Transverse colon (tissue), 4 donors: ENCODE measurements around the gene DGLUCY. TPM values are rescaled to one million over a fixed set of nuclear protein-coding genes. Genes with fewer than 3 reads are reported as not detected.
"Not testable (repeated sequence)": the region's sequence is repeated elsewhere in the genome, so short reads cannot be mapped to it uniquely, and the experiment has no call there.

Experiments
- DNase-seq: peaks from one replicate; pipeline ENCODE4 v3.0.0-alpha.2; 2019
- H3K27ac ChIP-seq, 4 donors: fragments of 200-600 bp; sonication (generic); 2 replicates each; pipeline ENCODE4 v1.5.1; 2016 to 2018; ENCODE audit warnings: inconsistent platforms in 4 of 4
- H3K27me3 ChIP-seq: fragments of 200-600 bp; sonication (generic); 2 replicates; pipeline ENCODE4 v1.5.1; 2017; ENCODE audit warnings: inconsistent platforms
- H3K36me3 ChIP-seq, 4 donors: fragments of 200-600 bp; sonication (generic); 2 replicates each; pipeline ENCODE4 v1.5.1; 2017 to 2019; ENCODE audit warnings: inconsistent platforms in 4 of 4
- H3K4me1 ChIP-seq, 4 donors: fragments of 200-600 bp; sonication (generic); 2 replicates each; pipeline ENCODE4 v1.5.1; 2017 to 2020; ENCODE audit warnings: inconsistent platforms in 4 of 4
- H3K4me3 ChIP-seq, 4 donors: fragments of 200-600 bp; sonication (generic); 1 replicate in 1 of 4; 2 replicates in 3 of 4; pipeline versions ENCODE4 v1.5.1 to v1.6.1; 2017 to 2019; ENCODE audit warnings: inconsistent platforms in 4 of 4
- H3K9me3 ChIP-seq, 2 donors: fragments of 200-600 bp; sonication (generic); 2 replicates each; pipeline ENCODE4 v1.5.1; 2017 to 2019; ENCODE audit warnings: inconsistent platforms in 2 of 2
- EP300 ChIP-seq: sonication (generic); formaldehyde crosslinking; IDR thresholded peaks from one replicate; pipeline ENCODE4 v1.6.1; 2017; ENCODE audit warnings: antibody characterized with exemption, low read depth
- POLR2A ChIP-seq: fragments of 450-650 bp; IDR thresholded peaks from one replicate; pipeline ENCODE4 v1.6.1; 2016; ENCODE audit warnings: antibody characterized with exemption, mild to moderate bottlenecking, moderate library complexity
- POLR2AphosphoS5 ChIP-seq, 3 donors: sonication (generic); formaldehyde crosslinking; IDR thresholded peaks; one replicate each; pipeline ENCODE4 v1.6.1; 2016; ENCODE audit warnings: antibody characterized with exemption in 3 of 3
- WGBS, 2 donors: methylation state at CpG; one replicate each; pipeline ENCODE4 v1.1.5; 2018; ENCODE audit warnings: low coverage in 1 of 2; 5-methylcytosine and 5-hydroxymethylcytosine counted together
- in situ Hi-C, 4 donors: fragments of 200-750 bp; cut with MboI; loops; one replicate each; pipeline versions ENCODE4 v1.15.0 to v1.15.1; 2017; ENCODE audit warnings: low sequenced_read_pairs in 3 of 4, low pct_ligation_motif_present in 1 of 4, low pct_unique_long_range_greater_than_20kb in 1 of 4
- intact Hi-C: fragments of 100-400 bp; cut with DNase I; formaldehyde crosslinking; loops from one replicate; pipeline ENCODE4 v1.15.1; 2023; ENCODE audit warnings: low total_unique reads
- total RNA-seq, 4 donors: library from RNA; depleted of rRNA; stranded (reverse); fragments of >200 nt; gene quantifications; one replicate each; pipeline ENCODE4 v1.1.0, GENCODE V29; 2016
- TF ChIP-seq, protein P1 (sequence below), 5 experiments: fragments of 200-600 bp in 3 of 5; fragments of 450-650 bp in 2 of 5; sonication (generic) in 3 of 5; IDR thresholded peaks; 1 replicate in 2 of 5; 2 replicates in 3 of 5; pipeline ENCODE4 v1.5.1; 2016 to 2017; ENCODE audit warnings: antibody characterized with exemption in 5 of 5, inconsistent platforms in 3 of 5, mild to moderate bottlenecking in 2 of 5, moderate library complexity in 1 of 5

The DGLUCY gene
- total RNA-seq, 4 donors from 2014 or later: 62.1 to 229 (median 102) TPM

DNA sequence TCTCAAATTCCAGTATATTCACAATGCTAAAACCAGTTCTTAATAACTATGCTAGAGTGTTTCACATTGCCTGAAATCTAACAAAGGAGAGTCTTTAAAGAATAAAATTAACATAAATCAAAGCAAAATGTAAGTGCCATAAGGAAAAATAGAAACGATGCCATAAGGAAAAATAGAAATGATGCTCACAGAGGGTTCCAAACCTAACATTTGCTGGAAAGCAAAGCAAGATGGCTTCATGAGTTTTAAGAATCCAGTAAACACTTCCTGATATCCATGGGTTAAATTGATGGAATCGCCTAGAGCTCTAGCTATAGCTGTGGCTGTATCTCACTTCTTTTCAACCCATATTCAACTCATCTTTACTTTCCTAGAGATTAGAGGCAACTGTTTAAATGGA, 66.7 kb downstream of the DGLUCY start:
- H3K27ac ChIP-seq: no peak overlapping the region
- TF ChIP-seq POLR2AphosphoS5 (IDR thresholded peaks at IDR 0.05) (no peak), POLR2A (no peak), EP300 (no peak)
- TF ChIP-seq, protein P1, sequence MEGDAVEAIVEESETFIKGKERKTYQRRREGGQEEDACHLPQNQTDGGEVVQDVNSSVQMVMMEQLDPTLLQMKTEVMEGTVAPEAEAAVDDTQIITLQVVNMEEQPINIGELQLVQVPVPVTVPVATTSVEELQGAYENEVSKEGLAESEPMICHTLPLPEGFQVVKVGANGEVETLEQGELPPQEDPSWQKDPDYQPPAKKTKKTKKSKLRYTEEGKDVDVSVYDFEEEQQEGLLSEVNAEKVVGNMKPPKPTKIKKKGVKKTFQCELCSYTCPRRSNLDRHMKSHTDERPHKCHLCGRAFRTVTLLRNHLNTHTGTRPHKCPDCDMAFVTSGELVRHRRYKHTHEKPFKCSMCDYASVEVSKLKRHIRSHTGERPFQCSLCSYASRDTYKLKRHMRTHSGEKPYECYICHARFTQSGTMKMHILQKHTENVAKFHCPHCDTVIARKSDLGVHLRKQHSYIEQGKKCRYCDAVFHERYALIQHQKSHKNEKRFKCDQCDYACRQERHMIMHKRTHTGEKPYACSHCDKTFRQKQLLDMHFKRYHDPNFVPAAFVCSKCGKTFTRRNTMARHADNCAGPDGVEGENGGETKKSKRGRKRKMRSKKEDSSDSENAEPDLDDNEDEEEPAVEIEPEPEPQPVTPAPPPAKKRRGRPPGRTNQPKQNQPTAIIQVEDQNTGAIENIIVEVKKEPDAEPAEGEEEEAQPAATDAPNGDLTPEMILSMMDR (IDR thresholded peaks at IDR 0.05): no peak
- peaks cover 0 to 3% (median 0%) of the 10 kb centered on the region in 4 donors for H3K4me1 ChIP-seq
- in situ Hi-C loops (no loop called here), intact Hi-C loops (no loop called here)
- H3K27me3 ChIP-seq: no peaks in the 10 kb centered on the region
- no peak for DNase-seq
- H3K4me3 ChIP-seq: no peak overlapping the region
- H3K9me3 ChIP-seq: no peaks in the 10 kb centered on the region
- H3K36me3 ChIP-seq: peaks cover 0 to 45% (median 18%) of the 10 kb centered on the region in 4 donors
- WGBS, 2 donors: 85 to 92% methylated on average over 2 of the region's 2 CpGs

DNA sequence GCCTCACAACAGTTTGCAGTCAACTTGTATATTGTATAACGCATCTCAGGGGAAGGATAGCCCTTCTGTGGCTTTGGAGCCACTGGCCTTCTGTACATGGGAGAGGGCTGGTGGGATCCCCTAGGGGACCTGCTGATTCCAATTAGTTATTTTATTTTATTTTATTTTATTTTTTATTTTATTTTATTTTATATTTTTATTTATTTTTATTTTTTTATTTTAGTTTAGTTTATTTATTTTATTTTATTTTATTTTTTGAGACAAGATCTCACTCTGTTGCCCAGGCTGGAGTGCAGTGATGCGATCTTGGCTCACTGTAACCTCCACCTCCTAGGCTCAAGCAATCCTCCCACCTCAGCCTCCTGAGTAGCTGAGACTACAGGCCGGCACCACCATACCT, 68.9 kb downstream of the DGLUCY start:
- H3K4me1 ChIP-seq, in situ Hi-C loops: not testable (repeated sequence)
- intact Hi-C loops: loop anchor here (2.0 kb wide), 1 partner anchor 24 kb away; no protein-coding TSS in a partner anchor

DNA sequence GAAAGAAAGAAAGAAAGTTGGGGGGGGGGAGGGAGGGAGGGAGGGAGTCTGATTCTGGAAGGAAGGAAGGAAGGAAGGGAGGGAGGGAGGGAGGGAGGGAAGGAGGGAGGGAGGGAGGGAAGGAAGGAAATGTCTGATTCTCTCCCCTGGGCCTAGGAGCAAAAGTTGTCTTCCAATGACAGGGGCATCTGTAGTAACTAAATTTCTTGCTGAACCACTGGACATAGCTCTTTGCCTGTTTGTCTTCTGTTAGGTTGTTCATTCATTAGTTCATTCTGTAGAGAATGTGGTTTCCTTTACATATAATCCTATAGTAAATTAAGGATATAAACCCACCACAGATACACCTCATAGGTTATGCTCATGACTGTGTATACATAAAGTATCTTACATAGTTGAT, 70.7 kb downstream of the DGLUCY start:
- DNase-seq: no peak
- Histone ChIP-seq H3K4me3 (no peak overlapping the region), H3K36me3 (peaks cover 0 to 59% (median 31%) of the 10 kb centered on the region in 4 donors), H3K27ac (no peak overlapping the region), H3K27me3 (no peaks in the 10 kb centered on the region), H3K9me3 (no peaks in the 10 kb centered on the region), H3K4me1 (no peaks in the 10 kb centered on the region)
- in situ Hi-C loops: no loop called here
- TF ChIP-seq POLR2AphosphoS5 (IDR thresholded peaks at IDR 0.05) (no peak), POLR2A (no peak), EP300 (no peak)
- TF ChIP-seq, protein P1 (IDR thresholded peaks at IDR 0.05): no peak
- intact Hi-C loops: no loop called here

More for the DNA sequence above, 68.9 kb downstream of the DGLUCY start:
- H3K9me3 ChIP-seq, H3K4me3 ChIP-seq, DNase-seq, H3K27me3 ChIP-seq, H3K27ac ChIP-seq: not testable (repeated sequence)
- 92 to 100% methylated on average over 2 to 3 of the region's 3 CpGs for WGBS, 2 donors
- peaks cover 0 to 43% (median 21%) of the 10 kb centered on the region in 4 donors for H3K36me3 ChIP-seq

DNA sequence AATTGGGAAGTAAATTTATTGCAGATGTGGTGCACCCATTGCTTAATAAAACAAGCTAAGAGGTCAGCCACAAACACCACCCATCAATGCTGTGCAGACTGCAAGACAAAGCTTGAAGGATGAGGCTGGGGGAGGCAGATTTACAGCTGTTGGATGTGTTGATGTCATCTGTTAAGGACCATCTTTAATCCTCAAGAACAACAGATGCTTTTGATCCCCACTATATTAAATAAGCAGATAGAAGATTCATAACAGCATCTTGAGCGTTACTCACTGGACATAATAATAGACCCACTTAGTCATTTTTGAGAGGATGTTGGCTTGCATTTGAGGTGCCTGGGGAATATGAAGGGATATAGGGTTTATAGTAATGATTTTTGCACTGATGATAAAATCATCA, 71.8 kb downstream of the DGLUCY start:
- 72 to 75% methylated on average over 1 of the region's 1 CpG for WGBS, 2 donors
- peaks cover 0 to 66% (median 33%) of the 10 kb centered on the region in 4 donors for H3K36me3 ChIP-seq

More for the DNA sequence above, 71.8 kb downstream of the DGLUCY start:
- Histone ChIP-seq H3K27me3 (no peaks in the 10 kb centered on the region), H3K4me3 (no peak overlapping the region), H3K27ac (no peak overlapping the region), H3K9me3 (no peaks in the 10 kb centered on the region), H3K4me1 (no peaks in the 10 kb centered on the region)
- in situ Hi-C loops: no loop called here
- intact Hi-C loops: no loop called here
- no peak for DNase-seq
- TF ChIP-seq, protein P1 (IDR thresholded peaks at IDR 0.05): no peak
- no peak for TF ChIP-seq POLR2AphosphoS5 (IDR thresholded peaks at IDR 0.05)
- no peak for TF ChIP-seq POLR2A
- TF ChIP-seq EP300: no peak
